Thyroid gland (tissue), 4 donors: ENCODE measurements around the gene C14orf93. TPM values are rescaled to one million over a fixed set of nuclear protein-coding genes. Genes with fewer than 3 reads are reported as not detected.

ENCODE experiments used
- DNase-seq, 2 donors: peaks; one replicate each; pipeline ENCODE4 v3.0.0-alpha.2; 2019
- H3K27ac ChIP-seq, 3 donors: fragments of 200-600 bp; sonication (generic); 1 replicate in 2 of 3; 2 replicates in 1 of 3; pipeline ENCODE4 v1.5.1; 2016 to 2019; ENCODE audit warnings: mild to moderate bottlenecking in 1 of 3, moderate library complexity in 1 of 3
- H3K27me3 ChIP-seq: fragments of 200-600 bp; sonication (generic); one replicate; pipeline ENCODE4 v1.5.1; 2019
- H3K36me3 ChIP-seq, 2 donors: fragments of 200-600 bp; sonication (generic); one replicate each; pipeline ENCODE4 v1.5.1; 2016 to 2019
- H3K4me1 ChIP-seq, 2 donors: fragments of 200-600 bp; sonication (generic); one replicate each; pipeline ENCODE4 v1.5.1; 2017 to 2019
- H3K4me3 ChIP-seq, 3 donors: fragments of 200-600 bp; sonication (generic); replicated peaks in 1 of 3; 1 replicate in 2 of 3; 2 replicates in 1 of 3; pipeline ENCODE4 v1.5.1; 2016; ENCODE audit warnings: mild to moderate bottlenecking in 1 of 3
- H3K9me3 ChIP-seq: fragments of 200-600 bp; sonication (generic); one replicate; pipeline ENCODE4 v1.5.1; 2017
- CTCF ChIP-seq, 6 experiments: fragments of 200-600 bp in 3 of 6; fragments of 450-650 bp in 3 of 6; sonication (generic) in 3 of 6; IDR thresholded peaks; one replicate each; pipeline ENCODE4 v1.5.1; 2016 to 2019; ENCODE audit warnings: antibody characterized with exemption in 6 of 6, mild to moderate bottlenecking in 2 of 6, inconsistent platforms in 1 of 6, moderate library complexity in 1 of 6
- POLR2A ChIP-seq, 2 donors: fragments of 450-650 bp; IDR thresholded peaks; one replicate each; pipeline ENCODE4 v1.6.1; 2017; ENCODE audit warnings: antibody characterized with exemption in 2 of 2, mild to moderate bottlenecking in 2 of 2, moderate library complexity in 1 of 2
- WGBS, 2 donors: methylation state at CpG; one replicate each; pipeline ENCODE4 v1.1.5; 2017; 5-methylcytosine and 5-hydroxymethylcytosine counted together
- intact Hi-C: fragments of 100-400 bp; cut with DNase I; formaldehyde crosslinking; loops from one replicate; pipeline ENCODE4 v1.15.1; 2023
- total RNA-seq, 4 donors: library from RNA; depleted of rRNA; stranded (reverse); fragments of >200 nt; gene quantifications; one replicate each; pipeline ENCODE4 v1.2.3, GENCODE V29; 2016

C14orf93 gene
- total RNA-seq, 4 donors from 2014 or later = 11.6 to 20.6 (median 15.4) TPM

- Histone ChIP-seq H3K36me3 (no peaks in the 10 kb centered on the region), H3K9me3 (no peaks in the 10 kb centered on the region), H3K4me1 (peaks cover 21 to 28% of the 10 kb centered on the region in 2 donors), H3K27ac (peak overlapping the region in 1 of 3 donors; percentile 24), H3K4me3 (no peak overlapping the region), H3K27me3 (no peaks in the 10 kb centered on the region)
- WGBS, 2 donors = 73 to 79% methylated on average over 10 to 11 of the region's 11 CpGs
- intact Hi-C loops = no loop called here
- TF ChIP-seq CTCF (IDR thresholded peaks at IDR 0.05) (no peak), POLR2A (IDR thresholded peaks at IDR 0.05) (no peak)
- no peak for DNase-seq
Measured at GRCh38 chr14:22996768-22997654, 12.9 kb downstream of the C14orf93 start.

GRCh38 chr14:22995889-22996625 lies 13.9 kb downstream of the C14orf93 start:
- Histone ChIP-seq H3K4me1 (peaks cover 21 to 28% of the 10 kb centered on the region in 2 donors), H3K27ac (peak overlapping the region in 1 of 3 donors; percentile 81), H3K27me3 (no peaks in the 10 kb centered on the region), H3K9me3 (no peaks in the 10 kb centered on the region), H3K36me3 (no peaks in the 10 kb centered on the region), H3K4me3 (no peak overlapping the region)
- WGBS, 2 donors = 92 to 95% methylated on average over 9 of the region's 9 CpGs
- intact Hi-C loops = no loop called here
- no peak for DNase-seq
- TF ChIP-seq CTCF (IDR thresholded peaks at IDR 0.05) (no peak), POLR2A (IDR thresholded peaks at IDR 0.05) (no peak)

- no peaks in the 10 kb centered on the region for H3K9me3 ChIP-seq
- H3K27me3 ChIP-seq = no peaks in the 10 kb centered on the region
- intact Hi-C loops = no loop called here
- peak; percentile 94 to 96 for DNase-seq
- peak in 5 of 6 experiments; percentile 8 to 37 (median 31) for TF ChIP-seq CTCF (IDR thresholded peaks at IDR 0.05)
- no peak for TF ChIP-seq POLR2A (IDR thresholded peaks at IDR 0.05)
- no peaks in the 10 kb centered on the region for H3K36me3 ChIP-seq
- peaks cover 21 to 28% of the 10 kb centered on the region in 2 donors for H3K4me1 ChIP-seq
- no peak overlapping the region for H3K4me3 ChIP-seq
- peak overlapping the region; percentile 73 to 81 (median 76) for H3K27ac ChIP-seq
- WGBS, 2 donors = 3 to 11% methylated on average over 4 of the region's 4 CpGs
Measured at GRCh38 chr14:22994762-22995275, 15.1 kb downstream of the C14orf93 start.

- no peaks in the 10 kb centered on the region for H3K27me3 ChIP-seq
- no peaks in the 10 kb centered on the region for H3K36me3 ChIP-seq
- H3K4me1 ChIP-seq = peaks cover 21 to 28% of the 10 kb centered on the region in 2 donors
- H3K27ac ChIP-seq = peak overlapping the region; percentile 73 to 81 (median 76)
- DNase-seq = no peak
- no peaks in the 10 kb centered on the region for H3K9me3 ChIP-seq
- intact Hi-C loops = no loop called here
- H3K4me3 ChIP-seq = no peak overlapping the region
- TF ChIP-seq POLR2A (IDR thresholded peaks at IDR 0.05) (no peak), CTCF (IDR thresholded peaks at IDR 0.05) (no peak)
Measured at GRCh38 chr14:22993517-22993916, 16.4 kb downstream of the C14orf93 start.
